GM21723 (cell line): ENCODE measurements around the gene AQP12B.
"Not testable (repeated sequence)": the region's sequence is repeated elsewhere in the genome, so short reads cannot be mapped to it uniquely, and the experiment has no call there.

Experiments
- ATAC-seq: cut with Tn5 transposase; IDR thresholded peaks from one replicate; pipeline ENCODE4 v1.9.1; 2021; ENCODE audit warnings: mild to moderate bottlenecking, moderate library complexity; ENCODE audit not compliant: unreplicated experiment

The AQP12B gene

DNA sequence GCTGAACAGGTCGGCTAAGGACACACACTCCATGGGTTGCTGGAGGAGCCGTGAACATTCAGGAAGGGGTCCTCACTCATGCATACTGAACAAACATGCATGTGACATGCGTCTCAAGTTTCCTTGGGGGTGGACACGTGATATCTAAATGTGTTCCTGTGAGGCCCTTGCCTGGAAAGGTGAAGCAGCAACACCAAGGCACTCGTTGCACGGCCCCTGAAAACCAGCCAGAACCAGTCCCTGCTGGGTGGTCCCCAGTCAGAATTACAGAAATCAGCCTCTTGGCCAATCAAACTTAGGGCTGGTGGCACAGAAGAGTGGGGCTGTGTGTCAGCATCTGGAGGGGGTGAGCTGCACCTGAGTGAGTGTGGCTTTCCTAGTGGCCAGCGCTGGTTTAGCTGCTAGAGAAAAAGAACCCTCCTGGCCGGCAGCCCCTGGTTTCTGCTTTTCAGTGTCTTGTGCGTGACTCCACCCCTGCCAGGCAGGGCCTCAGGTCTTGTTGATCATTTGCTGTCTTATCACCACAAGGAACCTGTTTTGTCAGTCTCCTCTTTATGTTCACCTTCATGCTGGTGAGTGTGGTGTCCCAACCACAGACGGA, 3.2 kb upstream of the AQP12B start:
- ATAC-seq, result no peak

DNA sequence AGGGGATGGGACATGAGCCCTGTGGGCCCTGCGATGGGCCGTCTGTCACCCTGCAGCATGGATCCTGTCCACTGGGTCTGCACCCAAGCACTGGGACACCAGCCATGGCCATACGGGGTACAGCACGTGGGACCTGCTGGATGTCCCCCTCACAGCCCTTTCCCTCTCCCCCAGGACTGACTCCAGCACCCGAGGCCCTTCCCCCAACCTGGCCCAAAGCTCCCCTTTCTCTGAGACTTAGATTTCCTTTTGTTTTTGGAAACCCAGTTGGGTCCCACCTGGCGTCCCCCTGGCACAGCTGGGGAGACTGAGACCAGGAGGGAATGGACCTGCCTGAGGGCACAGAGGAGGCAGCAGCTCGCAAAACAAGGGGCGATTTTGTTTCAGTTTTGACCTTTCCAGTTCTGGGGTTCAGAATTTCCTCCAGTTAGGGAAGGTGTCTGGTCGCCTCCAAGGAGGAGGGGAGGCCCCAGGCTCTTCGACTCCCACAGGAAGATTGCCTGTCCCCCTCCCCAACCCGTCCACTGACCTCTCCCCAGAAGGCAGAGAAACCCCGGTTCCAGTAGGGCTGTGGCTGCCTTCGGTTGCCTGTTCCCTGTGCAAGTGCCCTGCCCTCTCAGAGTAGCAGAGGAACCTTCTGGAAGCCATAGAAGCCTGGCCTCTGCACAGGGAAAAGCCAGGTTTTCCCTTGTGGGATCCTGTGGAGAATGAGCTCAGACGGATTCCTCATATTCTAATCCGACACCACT, 1.5 kb upstream of the AQP12B start:
- not testable (repeated sequence) for ATAC-seq

- ATAC-seq, result not testable (repeated sequence)
These were observed 769 bp upstream of the AQP12B start for GRCh38 chr2:240683329-240683979.

GRCh38 chr2:240680185-240680584, 2.5 kb downstream of the AQP12B start:
- not testable (repeated sequence) for ATAC-seq

GRCh38 chr2:240678909-240679308, 3.8 kb downstream of the AQP12B start:
- not testable (repeated sequence) for ATAC-seq

DNA sequence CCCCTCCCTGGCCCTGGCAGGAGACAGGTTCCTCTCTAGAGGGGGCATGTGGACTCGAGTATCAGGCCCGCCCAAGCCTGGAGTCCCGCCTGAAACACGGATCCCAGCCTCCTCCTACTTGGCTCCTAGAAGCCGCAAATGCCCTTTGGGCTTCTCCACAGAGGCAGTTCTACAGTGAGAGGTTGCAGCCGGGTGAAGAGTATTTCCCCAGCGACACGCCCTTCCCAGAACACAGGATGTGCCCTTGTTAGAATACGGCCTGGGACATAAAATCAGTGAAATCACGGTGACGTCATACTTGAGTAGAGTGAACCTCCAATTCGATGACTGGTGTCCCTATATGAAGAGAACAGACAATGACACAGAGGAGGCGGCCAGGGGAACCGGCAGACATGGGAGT, 4.6 kb downstream of the AQP12B start:
- not testable (repeated sequence) for ATAC-seq

DNA sequence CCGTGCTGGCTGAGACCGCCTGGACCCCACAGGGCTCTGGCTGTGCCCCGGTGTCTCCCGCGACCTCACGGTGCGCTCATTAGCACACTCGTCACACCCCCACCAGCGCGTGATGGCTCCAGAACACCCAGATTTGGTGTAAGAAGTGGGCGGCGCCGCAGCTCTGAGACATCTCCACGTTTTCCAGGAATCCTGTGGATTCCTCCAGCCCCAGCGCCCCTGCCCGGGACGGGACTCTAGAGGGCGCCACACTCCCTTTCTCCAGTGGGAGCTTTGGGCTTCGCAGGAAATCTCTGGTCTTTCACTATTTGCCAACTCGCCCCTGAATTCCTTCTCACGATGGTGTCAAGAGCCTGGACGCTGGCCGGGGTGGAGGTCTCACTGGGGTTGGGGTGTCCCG, 7.3 kb downstream of the AQP12B start:
- not testable (repeated sequence) for ATAC-seq

GRCh38 chr2:240674461-240675184, 8.1 kb downstream of the AQP12B start:
- not testable (repeated sequence) for ATAC-seq

- no peak for ATAC-seq
These were observed 9.9 kb downstream of the AQP12B start for GRCh38 chr2:240672701-240673190.

GRCh38 chr2:240672076-240672700, 10.5 kb downstream of the AQP12B start:
- no peak for ATAC-seq

DNA sequence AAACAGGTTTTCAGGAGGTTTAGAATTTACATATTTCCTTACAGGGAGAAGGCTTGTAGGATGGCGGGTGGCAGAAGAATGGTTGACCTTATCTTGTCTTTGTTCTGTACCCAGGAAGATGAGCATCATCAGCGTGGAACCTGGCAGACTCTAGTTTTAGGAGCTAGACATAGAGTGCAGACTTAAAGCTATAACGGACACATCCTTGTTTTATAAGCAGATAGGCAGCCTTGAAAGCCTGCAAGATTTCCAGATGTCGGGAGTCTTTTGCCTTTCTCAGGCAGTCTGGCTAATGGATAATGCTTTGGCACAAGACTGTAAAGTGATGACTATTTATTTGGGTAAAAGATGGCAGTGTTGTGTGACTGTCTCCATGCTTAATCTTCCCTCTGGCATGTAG, 11.7 kb downstream of the AQP12B start:
- ATAC-seq, result no peak

- ATAC-seq, result no peak
These were observed 12.3 kb downstream of the AQP12B start for GRCh38 chr2:240670402-240670801.

GRCh38 chr2:240664622-240665021, 18.1 kb downstream of the AQP12B start:
- ATAC-seq, result no peak

GRCh38 chr2:240663546-240664190, 19.0 kb downstream of the AQP12B start:
- ATAC-seq, result no peak

GRCh38 chr2:240662681-240663080, 20.0 kb downstream of the AQP12B start:
- no peak for ATAC-seq

GRCh38 chr2:240659883-240660282, 22.8 kb downstream of the AQP12B start:
- not testable (repeated sequence) for ATAC-seq

DNA sequence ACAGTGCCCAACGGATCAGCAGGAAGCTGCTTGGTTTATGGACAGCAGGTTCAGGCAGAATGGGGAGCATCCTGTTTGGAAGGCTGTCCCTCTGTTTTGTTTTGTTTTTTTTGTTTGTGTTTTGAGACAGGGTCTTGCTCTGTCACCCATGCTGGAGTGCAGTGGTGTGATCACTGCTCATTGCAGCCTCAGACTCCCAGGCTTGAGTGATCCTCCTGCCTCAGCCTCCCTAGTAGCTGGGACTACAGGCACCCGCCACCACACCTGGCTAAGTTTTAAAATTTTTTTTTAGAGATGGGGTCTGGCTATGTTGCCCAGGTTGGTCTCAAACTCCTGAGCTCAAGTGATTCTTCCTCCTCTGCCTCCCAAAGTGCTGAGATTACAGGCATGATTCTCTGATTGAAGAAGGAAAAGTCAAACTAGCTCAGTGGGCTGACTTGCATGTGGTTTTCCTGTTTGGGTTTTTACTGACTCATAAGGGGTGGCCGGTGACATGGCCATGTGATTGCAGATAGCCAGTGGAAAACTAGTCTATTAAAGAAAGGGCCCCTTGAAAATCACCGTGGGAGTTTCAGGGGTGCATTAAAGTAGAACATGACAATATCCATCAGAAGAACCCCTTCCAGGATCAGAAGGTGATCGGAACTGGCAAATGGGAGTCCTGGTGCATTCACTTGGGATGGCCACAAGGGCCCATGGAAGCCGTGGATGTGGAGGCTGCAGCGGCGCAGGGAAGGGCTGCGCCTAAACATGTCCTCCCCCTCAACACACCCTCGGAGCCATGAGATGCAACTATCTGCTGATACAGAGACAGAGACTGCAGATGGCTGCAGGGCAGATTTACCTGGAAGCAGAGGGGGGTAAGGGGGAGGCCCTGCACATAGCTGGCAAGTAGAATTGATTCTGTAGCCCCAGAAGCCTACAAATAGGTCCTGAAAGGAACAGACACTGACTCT, 26.5 kb downstream of the AQP12B start:
- ATAC-seq, result no peak

DNA sequence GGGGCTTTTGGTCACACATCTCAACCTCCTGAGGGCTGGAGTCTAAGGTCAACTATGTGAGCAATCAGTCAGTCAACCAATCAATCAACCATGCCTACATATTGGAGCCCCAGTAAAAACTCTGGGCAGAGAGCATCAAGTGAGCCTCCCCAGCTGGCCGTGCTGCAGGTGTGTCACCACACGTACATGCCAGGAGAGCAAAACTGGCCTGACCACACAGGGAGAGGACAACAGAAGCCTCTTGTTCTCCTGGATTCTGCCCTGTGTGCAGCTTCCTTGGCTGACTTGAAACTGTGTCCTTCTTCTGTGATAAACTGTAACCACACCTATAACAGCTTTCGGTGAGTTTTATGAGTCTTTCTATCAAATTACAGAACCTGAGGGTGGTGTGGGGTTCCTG, 31.5 kb downstream of the AQP12B start:
- ATAC-seq, result no peak
